Posterior vena cava (tissue), 2 donors: ENCODE data around the gene CHMP2B. TPM values are rescaled to one million over a fixed set of nuclear protein-coding genes. Genes with fewer than 3 reads are reported as not detected.
"Not testable (repeated sequence)": the region's sequence is repeated elsewhere in the genome, so short reads cannot be mapped to it uniquely, and the experiment has no call there.

ENCODE experiments used
- DNase-seq: peaks from one replicate; pipeline ENCODE4 v3.0.0-alpha.2; 2020; ENCODE audit warnings: low spot score
- intact Hi-C, 2 donors: fragments of 100-400 bp; cut with DNase I; formaldehyde crosslinking; loops; one replicate each; pipeline versions ENCODE4 v1.14.1 to v1.14.2; 2022 to 2023
- microRNA-seq, 2 donors: library from miRNA; unstranded; fragments of <30 nt; microRNA quantifications; one replicate each; pipeline ENCODE4 v1.2.0, GENCODE V29; 2020 to 2021; ENCODE audit warnings: borderline microRNAs expressed in 2 of 2
- total RNA-seq, 2 donors: library from RNA; stranded (reverse); fragmentation: NEBNext Ultra II Directional; extraction: Animal tissue kit (Norgen Biotek cat#: 25700); gene quantifications; one replicate each; pipeline ENCODE4 v1.2.1, GENCODE V29; 2021
- donor health status: DM: yes; HTN: yes; CAD: no.
- donor health status: DM: yes; HTN: yes; CAD: no.

Gene CHMP2B
- total RNA-seq, 2 donors from 2014 or later = 45.0 to 60.8 TPM

DNA sequence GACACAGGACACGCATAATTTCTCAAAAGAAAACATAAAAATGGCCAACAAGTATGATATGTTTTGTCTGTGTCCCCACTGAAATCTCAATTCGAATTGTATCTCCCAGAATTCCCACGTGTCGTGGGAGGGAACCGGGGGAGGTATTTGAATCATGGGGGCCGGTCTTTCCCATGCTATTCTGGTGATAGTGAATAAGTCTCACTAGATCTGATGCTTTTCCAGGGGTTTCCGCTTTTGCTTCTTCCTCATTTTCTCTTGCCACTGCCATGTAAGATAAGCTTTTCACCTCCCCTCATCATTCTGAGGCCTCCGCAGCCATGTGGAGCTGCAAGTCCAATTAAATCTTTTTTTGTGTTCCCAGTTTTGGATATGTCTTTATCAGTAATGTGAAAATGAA, 61.3 kb downstream of the CHMP2B start:
- DNase-seq = no peak
- intact Hi-C loops = no loop called here

- intact Hi-C loops = no loop called here
- DNase-seq = no peak
Observed at GRCh38 chr3:87298111-87298718, 71.1 kb downstream of the CHMP2B start.

GRCh38 chr3:87305031-87305430, 77.9 kb downstream of the CHMP2B start:
- DNase-seq, intact Hi-C loops: not testable (repeated sequence)

Small RNAs within 50 kb of the gene (microRNA-seq; reads per million reads assigned to microRNA genes)
- 0 reads per million in 2 donors for gene MIR4795

Other genes with a start within 250 kb of the CHMP2B start
- gene VGLL3, start 236.2 kb upstream of the CHMP2B start, total RNA-seq = 100 to 1,000 TPM in 1 of 2 donors, 10 to 100 TPM in 1; 87.2 to 151 TPM
- not detected for gene POU1F1, start 49.3 kb downstream of the CHMP2B start, total RNA-seq